ENCODE data around the gene MRPS18B. TPM values are rescaled to one million over a fixed set of nuclear protein-coding genes. Genes with fewer than 3 reads are reported as not detected.

Gene MRPS18B
- total and polyA plus RNA-seq, 2 of the 13 experiments (the other 11 are each of a cell fraction or from before 2014, with no cell fraction given) = 125 to 131 TPM

- peak; percentile 72 for TF ChIP-seq HNF1B (CRISPR knock-in tag; IDR thresholded peaks at IDR 0.05)
- TF ChIP-seq AKNA (CRISPR knock-in tag; IDR thresholded peaks at IDR 0.05; ENCODE audit: borderline replicate concordance) = no peak
- TF ChIP-seq POLR2AphosphoS5 (IDR thresholded peaks at IDR 0.05; ENCODE audit: low read depth, low read length) = peak; percentile 98
- 0 out of 2 replicates have a peak, but pooled peaks have one; percentile 48 for TF ChIP-seq ARID3A (IDR thresholded peaks at IDR 0.05; ENCODE audit: low read depth, low read length)
- no peak for TF ChIP-seq RNF219 (CRISPR knock-in tag; IDR thresholded peaks at IDR 0.05)
- 0 out of 4 replicates have a peak, but pooled peaks of 1 of the 2 experiments have one; percentile 22 for TF ChIP-seq EP300 (IDR thresholded peaks at IDR 0.05; ENCODE audit: low read depth in 2 of 2, low read length in 2 of 2)
- TF ChIP-seq EP300 (CRISPR knock-in tag; IDR thresholded peaks at IDR 0.05; ENCODE audit: borderline replicate concordance) = no peak; the same call in 1 of the 2 replicates
- TF ChIP-seq ZNF333 (CRISPR knock-in tag; IDR thresholded peaks at IDR 0.05; ENCODE audit: borderline replicate concordance) = peak; percentile 90; the same call in 1 of the 2 replicates
- TF ChIP-seq SMC3 (IDR thresholded peaks at IDR 0.05; ENCODE audit: low read length) = no peak
- no peak; the same call in 1 of the 2 replicates for TF ChIP-seq MZF1 (CRISPR knock-in tag; IDR thresholded peaks at IDR 0.05; ENCODE audit: borderline replicate concordance)
- 0 out of 2 replicates have a peak, but pooled peaks have one; percentile 60 for TF ChIP-seq MYNN (CRISPR knock-in tag; IDR thresholded peaks at IDR 0.05; ENCODE audit: low read depth)
These were observed at the start of gene MRPS18B (continued) for GRCh38 chr6:30617565-30618269.

Measured in HepG2 (cell line).